GM18519 (cell line): ENCODE data around the gene OPALIN.

ENCODE experiments used
- ATAC-seq: cut with Tn5 transposase; IDR thresholded peaks from one replicate; pipeline ENCODE4 v1.9.1; 2021; ENCODE audit warnings: mild to moderate bottlenecking, moderate library complexity; ENCODE audit not compliant: unreplicated experiment, low FRiP score

The OPALIN gene

DNA sequence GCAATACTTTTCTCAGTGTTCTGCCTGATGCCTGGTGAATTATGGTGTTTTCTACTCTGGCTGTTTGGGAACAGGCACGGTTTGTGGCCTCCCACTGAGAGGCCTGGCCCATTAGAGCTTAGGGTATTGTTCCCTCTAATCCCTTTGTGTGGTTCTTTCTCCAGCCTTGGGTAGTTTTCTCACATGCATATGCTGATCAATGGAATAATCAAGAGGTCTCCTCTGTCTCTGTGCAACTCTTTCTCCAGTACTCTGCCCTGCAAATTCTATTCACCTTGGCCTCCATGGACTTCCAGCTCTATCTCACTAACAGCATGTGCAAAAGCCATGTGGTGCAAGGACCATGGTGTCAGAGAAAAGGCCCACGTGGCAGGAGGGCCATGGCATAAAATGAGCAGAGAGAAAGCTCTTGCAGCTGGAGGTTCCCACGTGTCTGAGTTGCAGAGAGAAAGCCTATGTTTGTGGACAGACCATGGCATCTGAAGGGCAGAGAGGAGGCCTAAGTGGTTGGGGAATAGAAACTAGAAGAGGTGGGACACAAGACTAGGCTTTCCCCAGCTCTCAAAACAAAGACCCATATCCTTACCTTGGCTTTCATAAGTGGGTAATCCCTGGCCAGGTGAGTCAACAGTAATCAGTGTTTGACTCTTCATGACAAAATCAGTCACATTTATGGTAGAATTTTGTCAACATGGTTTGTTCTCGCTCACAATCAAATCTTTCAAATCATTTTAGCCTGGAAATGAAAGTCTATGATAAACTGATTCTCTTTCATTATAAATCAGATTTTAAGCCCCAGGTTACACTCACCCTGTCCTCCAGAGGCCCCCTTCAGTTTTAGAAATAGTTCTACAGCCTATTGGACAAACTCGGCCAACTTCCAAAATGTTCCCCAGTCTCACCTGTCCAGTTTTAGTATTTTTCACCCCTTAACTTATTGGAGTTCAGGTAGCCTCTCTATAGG lies 17.3 kb downstream of the OPALIN start:
- no peak for ATAC-seq

DNA sequence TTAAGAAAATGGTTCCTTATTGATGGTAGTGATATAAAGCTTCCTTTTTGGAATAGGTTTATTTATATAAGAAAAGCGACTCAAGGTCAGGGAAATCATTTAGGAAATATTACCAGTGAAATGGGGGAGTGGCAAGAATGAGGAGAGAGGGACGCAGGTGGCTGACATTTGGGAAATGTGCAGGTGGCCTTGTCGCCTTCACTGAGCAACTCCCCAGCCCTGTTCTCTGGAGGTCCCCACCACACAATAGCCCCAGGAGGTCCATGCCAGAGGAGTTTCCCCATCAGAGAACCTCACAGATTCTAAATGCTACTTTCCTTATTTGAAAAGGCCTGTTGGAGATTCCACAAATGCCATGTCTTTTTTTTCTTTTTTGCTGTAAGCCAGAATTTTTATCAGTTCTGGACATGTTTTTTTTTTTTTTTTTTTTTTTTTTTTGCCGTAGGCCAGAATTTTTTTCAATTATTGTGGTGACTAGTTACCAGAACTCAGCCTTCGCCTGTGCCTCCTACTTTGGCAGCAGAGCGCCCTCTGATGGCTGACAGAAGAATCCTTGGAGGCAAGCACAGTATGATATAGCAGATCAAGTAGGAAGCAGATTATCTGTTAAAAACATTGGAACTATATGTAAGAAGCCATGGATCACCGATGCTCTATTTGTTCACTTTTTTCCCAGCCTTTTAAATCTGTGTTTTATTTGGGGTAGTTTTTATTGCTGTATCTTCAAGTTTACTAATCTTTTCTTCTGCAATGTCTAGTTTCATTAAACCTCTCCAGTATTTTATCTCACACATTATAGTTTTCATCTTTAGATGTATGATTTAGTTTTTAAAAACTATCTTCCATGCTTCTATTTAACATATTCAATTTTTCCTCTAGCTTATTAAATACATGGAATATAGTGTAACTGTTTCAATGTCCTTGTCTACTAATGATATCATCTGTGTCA lies 18.6 kb downstream of the OPALIN start:
- peak; percentile 59 for ATAC-seq

DNA sequence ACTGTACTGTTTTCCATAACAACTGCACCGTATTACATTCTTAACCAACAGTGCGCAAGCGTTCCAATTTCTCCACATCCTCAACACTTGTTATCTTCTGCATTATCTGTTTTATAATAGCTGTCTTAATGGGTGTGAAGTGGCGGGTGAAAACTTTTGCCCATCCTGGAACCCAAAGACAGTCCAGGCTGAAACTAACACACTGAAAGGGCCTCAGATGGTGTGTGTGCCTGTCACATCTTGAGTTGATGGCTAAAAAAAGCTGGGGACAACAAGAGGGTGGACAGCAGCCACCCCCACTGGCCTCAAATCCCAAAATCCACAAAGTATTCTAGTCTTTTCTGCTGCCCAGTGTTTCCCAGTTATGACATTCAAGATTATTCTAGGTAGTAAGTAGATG lies 19.4 kb downstream of the OPALIN start:
- ATAC-seq: no peak

GRCh38 chr10:96338279-96338925 lies 20.4 kb downstream of the OPALIN start:
- ATAC-seq: no peak

DNA sequence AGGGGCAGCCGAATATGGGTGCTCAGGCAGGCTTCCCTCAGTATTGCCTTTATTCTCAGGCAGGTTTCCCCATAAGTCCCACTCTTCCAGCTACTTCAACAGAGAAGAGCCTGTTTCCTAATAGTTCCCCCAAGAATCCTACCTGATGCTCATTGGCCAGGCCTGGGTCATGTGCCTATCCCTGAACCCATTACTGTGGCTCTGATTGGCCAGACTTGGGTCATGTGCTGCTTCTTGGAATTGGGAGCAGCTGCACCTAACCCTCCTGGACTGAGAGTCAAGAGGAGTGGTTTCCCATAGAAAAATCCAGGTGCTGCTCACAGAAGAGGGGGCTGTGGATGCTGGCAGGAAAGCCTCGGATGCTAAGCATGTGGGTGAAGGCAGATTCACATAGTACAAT lies 21.7 kb downstream of the OPALIN start:
- ATAC-seq: no peak

DNA sequence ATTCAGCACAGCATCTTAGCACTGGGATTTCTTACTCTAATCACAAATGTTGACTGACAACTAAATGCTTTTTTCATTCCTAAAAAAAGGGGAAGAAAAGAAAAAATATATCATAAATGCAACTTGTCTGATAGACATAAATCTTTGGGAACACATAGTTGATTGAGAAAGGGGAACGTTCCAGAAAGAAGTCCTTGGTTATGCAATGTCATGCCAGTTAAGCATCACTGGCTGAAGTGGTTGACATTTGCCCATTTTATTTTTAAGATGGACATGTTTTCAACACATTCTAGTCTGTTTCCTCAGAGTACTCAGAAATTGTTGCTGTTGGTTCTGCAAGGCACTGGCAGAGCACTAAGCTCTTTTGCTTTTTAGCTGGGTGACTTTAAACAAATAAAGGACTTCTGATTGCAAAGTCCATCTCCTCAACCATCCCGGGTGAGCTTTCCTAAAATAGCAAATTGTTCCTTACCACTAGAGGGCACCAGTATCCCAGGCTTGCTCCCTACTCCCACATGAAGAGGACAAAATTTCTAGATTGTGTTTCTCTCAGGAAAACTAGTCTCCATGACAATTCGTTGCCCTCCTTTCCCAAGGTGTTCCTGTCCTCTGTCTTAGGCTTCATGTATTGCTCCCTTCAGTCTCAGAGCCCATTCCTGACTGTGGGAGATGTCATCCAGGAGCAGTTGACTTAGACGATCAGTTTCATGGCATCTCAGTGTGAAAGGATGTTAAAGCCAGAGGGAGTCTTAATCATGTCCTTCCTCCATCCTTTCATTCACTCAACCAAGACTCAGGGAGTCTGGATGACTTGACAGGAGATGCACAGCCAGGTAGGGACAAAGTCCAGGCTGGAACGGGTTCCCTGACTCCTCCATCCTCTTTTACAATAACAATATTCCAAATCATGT lies 23.9 kb downstream of the OPALIN start:
- no peak for ATAC-seq

DNA sequence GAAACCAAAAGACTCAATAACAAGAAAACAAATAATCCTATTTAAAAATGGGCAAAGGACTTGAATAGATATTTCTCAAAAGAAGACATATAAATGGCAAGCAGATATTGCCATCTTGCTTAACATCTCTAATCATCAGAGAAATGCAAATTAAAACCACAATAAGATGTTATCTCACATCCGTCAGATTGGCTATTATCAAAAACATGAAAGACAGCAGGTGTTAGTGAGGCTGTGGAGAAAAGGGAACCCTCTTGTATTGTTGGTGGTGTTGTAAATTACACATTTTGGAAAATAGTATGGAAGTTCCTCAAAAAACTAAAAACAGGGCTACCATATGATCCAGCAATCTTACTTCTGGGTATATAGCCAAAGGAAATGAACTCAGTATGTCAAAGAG lies 25.7 kb downstream of the OPALIN start:
- no peak for ATAC-seq

DNA sequence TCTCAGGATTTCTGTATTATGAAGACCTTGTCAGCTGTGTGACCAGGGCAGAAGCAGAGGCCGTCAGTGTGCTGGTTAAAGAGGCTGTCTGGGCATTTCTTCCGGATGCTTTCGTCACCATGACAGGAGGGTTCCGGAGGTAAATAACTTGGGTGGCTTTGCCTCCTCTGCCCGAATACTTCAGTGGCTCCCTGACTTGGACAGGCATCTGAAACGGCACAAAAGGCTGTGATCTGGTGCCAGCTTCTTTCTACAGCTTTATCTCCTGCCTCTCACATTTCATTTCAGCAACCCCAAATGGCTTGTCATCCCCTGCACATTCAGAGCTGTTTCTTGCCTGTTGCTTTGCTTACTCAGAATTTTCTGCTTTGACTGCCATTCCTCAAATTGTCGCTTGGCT lies 31.3 kb downstream of the OPALIN start:
- ATAC-seq: no peak

DNA sequence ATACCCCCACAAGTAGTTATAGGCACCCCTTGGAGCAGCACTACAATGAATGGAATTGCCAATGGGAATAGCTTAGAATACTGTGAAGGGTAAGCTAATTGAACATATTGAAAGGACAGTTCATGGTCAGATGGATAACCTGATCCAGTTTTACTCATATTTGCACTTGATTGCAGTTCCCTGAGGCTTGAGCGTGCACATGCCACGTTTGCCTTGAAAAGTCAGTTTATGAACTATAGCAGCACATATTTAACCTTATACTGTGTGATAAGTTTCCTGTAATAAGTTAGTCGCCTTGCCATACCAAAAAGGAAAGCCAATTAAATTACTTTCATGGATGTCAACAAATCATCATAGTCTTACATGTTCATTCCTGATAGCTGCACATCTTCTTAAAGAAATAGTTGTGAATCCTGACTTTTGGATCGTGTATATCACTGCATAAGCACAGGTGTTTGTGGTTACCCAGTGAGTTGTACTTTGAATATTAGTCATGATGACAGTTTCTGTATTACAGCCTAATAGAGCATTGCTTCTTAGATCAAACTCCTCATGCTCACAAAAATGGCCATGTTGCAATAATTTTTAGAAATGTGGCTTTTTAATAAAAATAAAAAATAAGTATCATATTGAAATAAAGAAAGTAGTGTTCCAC lies 33.0 kb downstream of the OPALIN start:
- ATAC-seq: peak; percentile 93

- no peak for ATAC-seq
These were observed 34.4 kb downstream of the OPALIN start for GRCh38 chr10:96324447-96324846.

GRCh38 chr10:96322275-96322674 lies 36.5 kb downstream of the OPALIN start:
- ATAC-seq: no peak

DNA sequence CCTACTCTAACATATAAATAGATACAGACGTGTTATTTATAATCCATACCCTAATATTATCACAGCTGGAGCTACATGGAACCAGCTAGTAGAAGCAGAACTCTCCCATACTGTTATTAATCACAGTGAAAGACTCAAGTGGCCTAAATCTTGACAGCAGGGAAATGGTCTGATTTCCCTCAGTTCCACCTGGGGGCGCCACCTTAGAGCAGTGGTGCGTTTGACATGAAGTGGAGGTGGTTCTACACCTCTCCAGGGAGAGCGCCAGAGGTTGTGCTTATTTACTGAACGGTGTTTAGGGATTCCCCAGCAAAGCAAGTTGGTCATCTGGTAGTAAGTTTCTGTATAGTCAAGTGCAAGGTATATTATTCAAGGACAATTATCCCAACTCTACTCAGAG lies 37.0 kb downstream of the OPALIN start:
- no peak for ATAC-seq

GRCh38 chr10:96319754-96320474 lies 38.9 kb downstream of the OPALIN start:
- no peak for ATAC-seq

DNA sequence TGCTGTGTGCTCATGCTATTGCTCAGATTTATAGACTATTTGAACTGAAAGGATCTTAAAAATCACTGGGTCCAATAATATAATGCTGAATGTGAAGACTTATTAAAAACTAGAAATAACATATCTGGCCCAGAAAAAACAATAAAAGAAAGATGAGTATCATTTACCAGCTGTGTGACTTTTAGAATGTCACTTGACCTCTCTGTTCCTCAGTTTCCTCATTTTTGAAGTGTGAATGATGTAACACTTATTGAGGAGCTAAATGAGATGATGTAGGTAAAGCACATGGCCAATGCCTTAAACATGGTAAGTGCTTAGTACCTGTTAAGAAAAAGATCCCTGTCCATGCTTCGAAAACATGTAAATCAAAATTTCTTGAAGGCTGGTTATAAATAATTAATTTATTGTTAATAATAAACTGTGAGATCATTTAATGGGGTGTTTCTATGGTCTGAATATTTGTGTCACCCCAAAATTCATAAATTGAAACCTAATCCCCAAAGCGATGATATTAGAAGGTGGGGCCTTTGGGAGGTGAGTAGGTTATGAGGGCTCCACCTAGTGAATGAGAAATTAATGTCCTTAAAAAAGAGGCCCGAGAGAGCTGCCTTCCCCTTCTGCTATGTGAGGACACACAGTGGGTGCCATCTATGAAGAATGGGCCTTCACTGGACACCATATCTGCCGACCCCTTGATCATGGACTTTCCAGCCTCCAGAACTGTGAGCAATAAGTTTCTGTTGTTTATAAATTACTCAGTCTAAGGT lies 41.6 kb downstream of the OPALIN start:
- ATAC-seq: no peak

GRCh38 chr10:96313344-96313743 lies 45.5 kb downstream of the OPALIN start:
- no peak for ATAC-seq

- no peak for ATAC-seq
These were observed 47.6 kb downstream of the OPALIN start for GRCh38 chr10:96311180-96311715.

- ATAC-seq: no peak
These were observed 48.5 kb downstream of the OPALIN start for GRCh38 chr10:96310321-96310669.
